GM12878 (cell line): ENCODE results near the gene PROSER2. TPM values are rescaled to one million over a fixed set of nuclear protein-coding genes. Genes with fewer than 3 reads are reported as not detected.

Source experiments
- ATAC-seq: fragments of 200-7000 bp; cut with Tn5 transposase; 3 replicates; pipeline ENCODE4 v1.9.1; 2020; ENCODE audit warnings: mild to moderate bottlenecking, moderate library complexity
- BruUV-seq: library from RNA; stranded (reverse); fragments of 400-500 nt; replicated peaks from 2 replicates; lab custom pipeline; 2021; lab: Mats Ljungman, UMichigan
- CTCF ChIA-PET: fragments of 300-600 bp; sonication (Branson Sonifier 250); formaldehyde crosslinking; extraction: SDS; loops from one replicate; lab custom pipeline; 2021; ENCODE audit warnings: inconsistent platforms; lab: Yijun Ruan, JAX
- POLR2A ChIA-PET: fragments of 350-600 bp; formaldehyde crosslinking; extraction: SDS; loops from one replicate; lab custom pipeline; 2021; ENCODE audit warnings: inconsistent platforms; lab: Charles Lee
- RAD21 ChIA-PET: fragments of 300-600 bp; sonication (Branson Sonifier 250); formaldehyde crosslinking; loops from one replicate; lab custom pipeline; 2023; ENCODE audit warnings: antibody characterized with exemption; ENCODE audit not compliant: unreplicated experiment; lab: Charles Lee
- SMC1A ChIA-PET: fragments of 300-600 bp; sonication (Branson Sonifier 250); formaldehyde crosslinking; loops from one replicate; lab custom pipeline; 2023; ENCODE audit not compliant: unreplicated experiment, uncharacterized antibody; lab: Charles Lee
- DNase-seq: peaks from one replicate; pipeline ENCODE4 v3.0.0-alpha.2; 2011; ENCODE audit warnings: low read depth, low spot score
- FAIRE-seq: peaks from 3 replicates; lab custom pipeline; 2011; peaks lifted over from hg19 to GRCh38; lab: Jason Lieb, UNC
- H2AFZ ChIP-seq: 2 replicates; pipeline ENCODE4 v1.6.0; 2011; ENCODE audit warnings: low read depth, low read length, control low read depth; ENCODE audit not compliant: control insufficient read depth
- H3K27ac ChIP-seq: 2 replicates; pipeline ENCODE4 v1.5.1; 2011; ENCODE audit warnings: control low read depth; ENCODE audit not compliant: control insufficient read depth, insufficient read depth
- H3K27me3 ChIP-seq, 2 experiments: replicated peaks in 1 of 2; 2 replicates each; pipeline versions ENCODE4 v1.6.0 to v1.6.1; 2011; ENCODE audit warnings: low read length in 1 of 2; ENCODE audit not compliant: control insufficient read depth in 2 of 2, insufficient read depth in 2 of 2
- H3K36me3 ChIP-seq, 2 experiments: 2 replicates each; pipeline ENCODE4 v1.5.1; 2011; ENCODE audit warnings: low read length in 1 of 2; ENCODE audit not compliant: control insufficient read depth in 2 of 2, insufficient read depth in 2 of 2
- H3K4me1 ChIP-seq: 2 replicates; pipeline ENCODE4 v1.6.1; 2011; ENCODE audit warnings: mild to moderate bottlenecking, low read length, moderate library complexity, mixed read lengths; ENCODE audit not compliant: control insufficient read depth, insufficient read depth
- H3K4me2 ChIP-seq: 2 replicates; pipeline ENCODE4 v1.6.0; 2011; ENCODE audit warnings: control low read depth; ENCODE audit not compliant: control insufficient read depth, insufficient read depth
- H3K4me3 ChIP-seq: fragments of 200-600 bp; sonication (generic); 2 replicates; pipeline ENCODE4 v1.5.1; 2016
- H3K79me2 ChIP-seq: 2 replicates; pipeline ENCODE4 v1.6.0; 2011; ENCODE audit warnings: low read length; ENCODE audit not compliant: control insufficient read depth, insufficient read depth
- H3K9ac ChIP-seq: 2 replicates; pipeline ENCODE4 v1.8.0; 2011; ENCODE audit warnings: low read length, control low read depth, mixed read lengths; ENCODE audit not compliant: control insufficient read depth, insufficient read depth
- H3K9me3 ChIP-seq: replicated peaks from 3 replicates; pipeline ENCODE4 v1.5.1; 2011; ENCODE audit warnings: mild to moderate bottlenecking, low read length; ENCODE audit not compliant: control insufficient read depth, insufficient read depth
- H4K20me1 ChIP-seq: 2 replicates; pipeline ENCODE4 v1.6.0; 2011; ENCODE audit not compliant: control insufficient read depth, insufficient read depth
- BACH1 ChIP-seq: fragments of 450-650 bp; IDR thresholded peaks from 2 replicates; pipeline ENCODE4 v1.6.1; 2017; ENCODE audit warnings: mild to moderate bottlenecking, borderline replicate concordance
- BCL11A ChIP-seq: IDR thresholded peaks from 2 replicates; pipeline ENCODE4 v1.6.1; 2011; ENCODE audit warnings: low read depth, low read length
- BRCA1 ChIP-seq: IDR thresholded peaks from 2 replicates; pipeline ENCODE4 v1.6.1; 2011; ENCODE audit warnings: low read depth, low read length, improper control_type of control experiment
- CREB1 ChIP-seq: IDR thresholded peaks from 2 replicates; pipeline ENCODE4 v1.6.1; 2012; ENCODE audit warnings: low read depth, mild to moderate bottlenecking, inconsistent platforms
- ELK1 ChIP-seq: IDR thresholded peaks from 2 replicates; pipeline ENCODE4 v1.6.1; 2012; ENCODE audit warnings: low read depth, low read length, improper control_type of control experiment
- FOXK2 ChIP-seq: fragments of 450-650 bp; IDR thresholded peaks from 2 replicates; pipeline ENCODE4 v1.6.1; 2017; ENCODE audit warnings: mild to moderate bottlenecking, moderate library complexity
- IKZF1 ChIP-seq: fragments of 450-650 bp; conservative IDR thresholded peaks from 2 replicates; pipeline ENCODE4 v1.6.1; 2017; ENCODE audit warnings: antibody characterized with exemption, mild to moderate bottlenecking
- LARP7 ChIP-seq: fragments of 450-650 bp; IDR thresholded peaks from 2 replicates; pipeline ENCODE4 v1.6.1; 2017; ENCODE audit warnings: mild to moderate bottlenecking
- RB1 ChIP-seq: fragments of 450-650 bp; formaldehyde crosslinking; IDR thresholded peaks from 2 replicates; pipeline ENCODE4 v1.6.1; 2017; ENCODE audit warnings: mild to moderate bottlenecking, borderline replicate concordance
- RFX5 ChIP-seq: IDR thresholded peaks from 2 replicates; pipeline ENCODE4 v1.6.1; 2011; ENCODE audit warnings: low read depth, low read length, improper control_type of control experiment
- SPI1 ChIP-seq: IDR thresholded peaks from 2 replicates; pipeline ENCODE4 v1.6.1; 2011; ENCODE audit warnings: low read depth, mild to moderate bottlenecking, low read length, moderate library complexity, borderline replicate concordance; ENCODE audit not compliant: insufficient read depth
- SREBF2 ChIP-seq: IDR thresholded peaks from 2 replicates; pipeline ENCODE4 v1.6.1; 2012; ENCODE audit warnings: mild to moderate bottlenecking, low read length
- TCF7 ChIP-seq: IDR thresholded peaks from 2 replicates; pipeline ENCODE4 v1.6.1; 2014; ENCODE audit warnings: antibody characterized with exemption, borderline replicate concordance
- YBX1 ChIP-seq: fragments of 450-650 bp; IDR thresholded peaks from 2 replicates; pipeline ENCODE4 v1.6.1; 2016; ENCODE audit warnings: antibody characterized with exemption
- ZSCAN29 ChIP-seq: fragments of 450-650 bp; IDR thresholded peaks from 2 replicates; pipeline ENCODE4 v1.6.1; 2017; ENCODE audit warnings: mild to moderate bottlenecking, moderate library complexity
- WGBS: methylation state at CpG from one replicate; pipeline ENCODE4 v1.1.6; 2016; ENCODE audit warnings: low lambda C conversion rate; ENCODE audit not compliant: insufficient replicate concordance, insufficient coverage; ENCODE audit errors: missing lambda C conversion rate; 5-methylcytosine and 5-hydroxymethylcytosine counted together
- in situ Hi-C: fragments of 300-500 bp; cut with MboI; formaldehyde crosslinking; loops from 9 replicates; pipeline ENCODE4 v1.14.3; 2018; ENCODE audit warnings: mixed read lengths
- intact Hi-C: fragments of 100-400 bp; cut with micrococcal nuclease; formaldehyde crosslinking; loops from one replicate; pipeline ENCODE4 v1.14.2; 2022; ENCODE audit not compliant: unreplicated experiment
- polyA plus RNA-seq, 11 experiments: library from polyadenylated mRNA; depleted of rRNA in 4 of 11; unstranded in 6 of 11; stranded (reverse) in 5 of 11; fragments of >200 nt; fragmentation: Nextera tagmentation in 4 of 11; fragmentation: Illumina TruSeq in 1 of 11; extraction: Ambion mirVana in 4 of 11; extraction: Trizol in 1 of 11; gene quantifications; 1 replicate in 1 of 11; 2 replicates in 10 of 11; pipeline versions ENCODE4 v1.2.1 to v1.2.3, GENCODE V29; 2011 to 2016; ENCODE audit warnings: inconsistent platforms in 2 of 11, missing spikeins in 2 of 11, low read depth in 1 of 11
- total RNA-seq, 4 experiments: library from RNA; depleted of rRNA in 3 of 4; stranded (reverse); fragments of >200 nt in 3 of 4; fragmentation: Illumina TruSeq in 1 of 4; extraction: Trizol in 1 of 4; gene quantifications; 2 replicates each; pipeline versions ENCODE4 v1.2.1 to v1.2.3, GENCODE V29; 2013 to 2021
- TF ChIP-seq, protein P1 (sequence below): fragments of 450-650 bp; formaldehyde crosslinking; IDR thresholded peaks from 2 replicates; pipeline ENCODE4 v1.5.0; 2022; ENCODE audit warnings: mild to moderate bottlenecking, missing genetic modification characterization
- TF ChIP-seq, protein P2 (sequence below): fragments of 150-350 bp; IDR thresholded peaks from 2 replicates; pipeline ENCODE4 v1.6.1; 2014; ENCODE audit warnings: mild to moderate bottlenecking, low read depth, low read length
- TF ChIP-seq, protein P3 (sequence below): IDR thresholded peaks from 2 replicates; pipeline ENCODE4 v1.6.1; 2012; ENCODE audit warnings: low read length, inconsistent platforms

Gene PROSER2
- total and polyA plus RNA-seq, 10 of the 15 experiments (the other 5 are each of a cell fraction or from before 2014, with no cell fraction given): 0.04 to 0.25 (median 0.07) TPM; not detected in 6

- no peak for TF ChIP-seq ELK1
Observed at GRCh38 chr10:11849911-11850310, 26.8 kb downstream of the PROSER2 start (continued).

DNA sequence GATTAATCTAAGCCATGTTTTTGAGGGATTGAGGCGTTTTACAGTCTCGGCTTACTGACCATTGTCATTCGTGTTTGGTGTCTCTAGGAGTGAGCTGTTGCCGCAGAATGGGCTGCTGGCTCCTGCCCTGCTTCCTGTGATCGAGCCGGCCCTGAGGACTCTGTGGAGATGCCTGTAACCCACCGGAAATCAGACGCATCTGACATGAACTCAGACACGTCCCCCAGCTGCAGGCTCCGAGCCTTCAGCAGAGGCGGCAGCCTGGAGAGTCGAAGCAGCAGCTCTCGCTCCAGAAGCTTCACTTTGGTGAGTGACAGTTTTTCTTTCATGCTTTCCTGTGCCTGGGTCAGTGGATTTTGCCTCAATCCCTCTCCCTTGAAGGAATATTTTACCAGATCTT is 28.8 kb downstream of the PROSER2 start:
- FAIRE-seq: no peak
- BruUV-seq: no TSS peak
- WGBS: 71% methylated on average over 13 of the region's 13 CpGs
- no peak for TF ChIP-seq IKZF1
- TF ChIP-seq, protein P1, sequence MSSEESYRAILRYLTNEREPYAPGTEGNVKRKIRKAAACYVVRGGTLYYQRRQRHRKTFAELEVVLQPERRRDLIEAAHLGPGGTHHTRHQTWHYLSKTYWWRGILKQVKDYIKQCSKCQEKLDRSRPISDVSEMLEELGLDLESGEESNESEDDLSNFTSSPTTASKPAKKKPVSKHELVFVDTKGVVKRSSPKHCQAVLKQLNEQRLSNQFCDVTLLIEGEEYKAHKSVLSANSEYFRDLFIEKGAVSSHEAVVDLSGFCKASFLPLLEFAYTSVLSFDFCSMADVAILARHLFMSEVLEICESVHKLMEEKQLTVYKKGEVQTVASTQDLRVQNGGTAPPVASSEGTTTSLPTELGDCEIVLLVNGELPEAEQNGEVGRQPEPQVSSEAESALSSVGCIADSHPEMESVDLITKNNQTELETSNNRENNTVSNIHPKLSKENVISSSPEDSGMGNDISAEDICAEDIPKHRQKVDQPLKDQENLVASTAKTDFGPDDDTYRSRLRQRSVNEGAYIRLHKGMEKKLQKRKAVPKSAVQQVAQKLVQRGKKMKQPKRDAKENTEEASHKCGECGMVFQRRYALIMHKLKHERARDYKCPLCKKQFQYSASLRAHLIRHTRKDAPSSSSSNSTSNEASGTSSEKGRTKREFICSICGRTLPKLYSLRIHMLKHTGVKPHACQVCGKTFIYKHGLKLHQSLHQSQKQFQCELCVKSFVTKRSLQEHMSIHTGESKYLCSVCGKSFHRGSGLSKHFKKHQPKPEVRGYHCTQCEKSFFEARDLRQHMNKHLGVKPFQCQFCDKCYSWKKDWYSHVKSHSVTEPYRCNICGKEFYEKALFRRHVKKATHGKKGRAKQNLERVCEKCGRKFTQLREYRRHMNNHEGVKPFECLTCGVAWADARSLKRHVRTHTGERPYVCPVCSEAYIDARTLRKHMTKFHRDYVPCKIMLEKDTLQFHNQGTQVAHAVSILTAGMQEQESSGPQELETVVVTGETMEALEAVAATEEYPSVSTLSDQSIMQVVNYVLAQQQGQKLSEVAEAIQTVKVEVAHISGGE (CRISPR knock-in tag): no peak
- no peak for TF ChIP-seq SREBF2
- TF ChIP-seq FOXK2: no peak
- no peak for TF ChIP-seq SPI1
- no peak for TF ChIP-seq ZSCAN29
- TF ChIP-seq LARP7: no peak
- no peak for TF ChIP-seq RFX5
- TF ChIP-seq BCL11A: no peak
- no peak for TF ChIP-seq YBX1
- TF ChIP-seq, protein P2, sequence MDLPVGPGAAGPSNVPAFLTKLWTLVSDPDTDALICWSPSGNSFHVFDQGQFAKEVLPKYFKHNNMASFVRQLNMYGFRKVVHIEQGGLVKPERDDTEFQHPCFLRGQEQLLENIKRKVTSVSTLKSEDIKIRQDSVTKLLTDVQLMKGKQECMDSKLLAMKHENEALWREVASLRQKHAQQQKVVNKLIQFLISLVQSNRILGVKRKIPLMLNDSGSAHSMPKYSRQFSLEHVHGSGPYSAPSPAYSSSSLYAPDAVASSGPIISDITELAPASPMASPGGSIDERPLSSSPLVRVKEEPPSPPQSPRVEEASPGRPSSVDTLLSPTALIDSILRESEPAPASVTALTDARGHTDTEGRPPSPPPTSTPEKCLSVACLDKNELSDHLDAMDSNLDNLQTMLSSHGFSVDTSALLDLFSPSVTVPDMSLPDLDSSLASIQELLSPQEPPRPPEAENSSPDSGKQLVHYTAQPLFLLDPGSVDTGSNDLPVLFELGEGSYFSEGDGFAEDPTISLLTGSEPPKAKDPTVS: no peak
- no peak for TF ChIP-seq RB1
- no peak for TF ChIP-seq CREB1
- no peak for TF ChIP-seq BACH1
- no peak for TF ChIP-seq TCF7
- no peak for TF ChIP-seq BRCA1
- TF ChIP-seq, protein P3, sequence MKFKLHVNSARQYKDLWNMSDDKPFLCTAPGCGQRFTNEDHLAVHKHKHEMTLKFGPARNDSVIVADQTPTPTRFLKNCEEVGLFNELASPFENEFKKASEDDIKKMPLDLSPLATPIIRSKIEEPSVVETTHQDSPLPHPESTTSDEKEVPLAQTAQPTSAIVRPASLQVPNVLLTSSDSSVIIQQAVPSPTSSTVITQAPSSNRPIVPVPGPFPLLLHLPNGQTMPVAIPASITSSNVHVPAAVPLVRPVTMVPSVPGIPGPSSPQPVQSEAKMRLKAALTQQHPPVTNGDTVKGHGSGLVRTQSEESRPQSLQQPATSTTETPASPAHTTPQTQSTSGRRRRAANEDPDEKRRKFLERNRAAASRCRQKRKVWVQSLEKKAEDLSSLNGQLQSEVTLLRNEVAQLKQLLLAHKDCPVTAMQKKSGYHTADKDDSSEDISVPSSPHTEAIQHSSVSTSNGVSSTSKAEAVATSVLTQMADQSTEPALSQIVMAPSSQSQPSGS: no peak

More for the DNA sequence above, 28.8 kb downstream of the PROSER2 start:
- Histone ChIP-seq H3K27ac (no peak overlapping the region), H4K20me1 (no peaks in the 10 kb centered on the region), H3K9me3 (no peaks in the 10 kb centered on the region), H3K4me1 (no peaks in the 10 kb centered on the region), H3K9ac (no peak overlapping the region), H3K36me3 (no peaks in the 10 kb centered on the region), H2AFZ (no peak overlapping the region), H3K4me3 (no peak overlapping the region), H3K4me2 (no peak overlapping the region), H3K27me3 (no peaks in the 10 kb centered on the region; a peak in 1 of 4 replicates), H3K79me2 (no peaks in the 10 kb centered on the region)
- intact Hi-C loops: no loop called here
- SMC1A ChIA-PET: interaction anchor here (0.8 kb wide), 1 partner anchor 12 kb away, joined by 3 read pairs; no protein-coding TSS in a partner anchor
- RAD21 ChIA-PET: no interaction called here
- ATAC-seq (no peak), DNase-seq (no peak)
- POLR2A ChIA-PET: no interaction called here
- in situ Hi-C loops: no loop called here
- CTCF ChIA-PET: interaction anchor here (1.1 to 1.2 kb wide), 2 partner anchors 10 to 33 kb away, joined by 3 to 4 read pairs; no protein-coding TSS in a partner anchor
